HepG2 (cell line): ENCODE data around the gene ACACB. TPM values are rescaled to one million over a fixed set of nuclear protein-coding genes. Genes with fewer than 3 reads are reported as not detected.

ENCODE experiments used
- ATAC-seq: fragments of 200-7000 bp; cut with Tn5 transposase; 3 replicates; pipeline ENCODE4 v1.9.1; 2020; ENCODE audit warnings: mild to moderate bottlenecking, moderate library complexity
- BruUV-seq: library from RNA; stranded (reverse); fragments of 400-500 nt; replicated peaks from 2 replicates; lab custom pipeline; 2021; lab: Mats Ljungman, UMichigan
- CTCF ChIA-PET: fragments of 300-600 bp; formaldehyde crosslinking; extraction: SDS; loops from one replicate; lab custom pipeline; 2021; ENCODE audit warnings: low total read pairs, inconsistent platforms, low intra/inter-chr PET ratio; lab: Yijun Ruan, JAX
- POLR2A ChIA-PET: fragments of 350-600 bp; sonication (Branson Sonifier 250); formaldehyde crosslinking; loops from one replicate; lab custom pipeline; 2020; ENCODE audit warnings: antibody characterized with exemption, inconsistent platforms; lab: Yijun Ruan, JAX
- DNase-seq: peaks from one replicate; pipeline ENCODE4 v3.0.0-alpha.2; 2015; ENCODE audit warnings: low spot score
- FAIRE-seq: peaks from 3 replicates; lab custom pipeline; 2011; peaks lifted over from hg19 to GRCh38; lab: Jason Lieb, UNC
- H2AFZ ChIP-seq: one replicate; pipeline ENCODE4 v1.6.1; 2011; ENCODE audit warnings: low read length, inconsistent platforms
- H3K27ac ChIP-seq: fragments of 300-600 bp; 3 replicates; pipeline ENCODE4 v1.8.0; 2011; ENCODE audit warnings: mixed run types, mild to moderate bottlenecking, mixed read lengths, low read length, inconsistent platforms; ENCODE audit not compliant: insufficient read depth; ENCODE audit errors: extremely low read length
- H3K27me3 ChIP-seq, 2 experiments: fragments of 200-600 bp in 1 of 2; 2 replicates in 1 of 2; 3 replicates in 1 of 2; pipeline versions ENCODE4 v1.6.0 to v1.8.0; 2011; ENCODE audit warnings: low read length in 2 of 2, mild to moderate bottlenecking in 2 of 2, moderate library complexity in 2 of 2, inconsistent platforms in 1 of 2; ENCODE audit not compliant: insufficient read depth in 2 of 2, control insufficient read depth in 1 of 2
- H3K36me3 ChIP-seq, 2 experiments: fragments of 200-600 bp in 1 of 2; replicated peaks in 1 of 2; 2 replicates in 1 of 2; 3 replicates in 1 of 2; pipeline versions ENCODE4 v1.5.1 to v1.8.0; 2011; ENCODE audit warnings: low read length in 2 of 2, inconsistent platforms in 1 of 2; ENCODE audit not compliant: insufficient read depth in 2 of 2, control insufficient read depth in 1 of 2
- H3K4me1 ChIP-seq: 2 replicates; pipeline ENCODE4 v1.5.1; 2012; ENCODE audit warnings: low read length, inconsistent platforms; ENCODE audit not compliant: insufficient read depth
- H3K4me2 ChIP-seq: 2 replicates; pipeline ENCODE4 v1.6.0; 2011; ENCODE audit warnings: low read depth, low read length, inconsistent platforms
- H3K4me3 ChIP-seq, 3 experiments: fragments of 200-600 bp in 1 of 3; sonication (generic), shearing (Covaris generic) in 1 of 3; replicated peaks in 1 of 3; 2 replicates each; pipeline ENCODE4 v1.5.1; 2011 to 2016; ENCODE audit warnings: low read length in 3 of 3, inconsistent platforms in 2 of 3, low read depth in 2 of 3, mild to moderate bottlenecking in 2 of 3, control low read depth in 1 of 3, mixed read lengths in 1 of 3; ENCODE audit not compliant: insufficient read depth in 1 of 3
- H3K79me2 ChIP-seq: one replicate; pipeline ENCODE4 v1.6.1; 2011; ENCODE audit warnings: low read length, inconsistent platforms; ENCODE audit not compliant: insufficient read depth
- H3K9ac ChIP-seq: 2 replicates; pipeline ENCODE4 v1.6.0; 2011; ENCODE audit warnings: mild to moderate bottlenecking, low read depth, low read length, inconsistent platforms; ENCODE audit not compliant: insufficient read depth
- H3K9me3 ChIP-seq: 2 replicates; pipeline ENCODE4 v1.5.1; 2012; ENCODE audit warnings: mild to moderate bottlenecking, low read length
- H4K20me1 ChIP-seq: 2 replicates; pipeline ENCODE4 v1.6.0; 2011; ENCODE audit warnings: inconsistent platforms, mild to moderate bottlenecking, low read length, moderate library complexity; ENCODE audit not compliant: insufficient read depth
- ATF7 ChIP-seq, 2 experiments: fragments of 450-650 bp in 1 of 2; sonication (generic) in 1 of 2; formaldehyde crosslinking in 1 of 2; IDR thresholded peaks; 2 replicates each; pipeline versions ENCODE4 v1.4.0 to v1.6.1; 2016 to 2020; ENCODE audit warnings: antibody characterized with exemption in 1 of 2, mild to moderate bottlenecking in 1 of 2, missing genetic modification reagents in 1 of 2
- HDAC1 ChIP-seq: sonication (generic); formaldehyde crosslinking; IDR thresholded peaks from 2 replicates; pipeline ENCODE4 v1.5.1; 2020; ENCODE audit warnings: mild to moderate bottlenecking, missing genetic modification reagents
- JUN ChIP-seq: sonication (generic); formaldehyde crosslinking; IDR thresholded peaks from 2 replicates; pipeline ENCODE4 v1.4.0; 2020; ENCODE audit warnings: mild to moderate bottlenecking, missing genetic modification reagents
- NPAS2 ChIP-seq: sonication (generic); formaldehyde crosslinking; IDR thresholded peaks from 2 replicates; pipeline ENCODE4 v1.8.0; 2022; ENCODE audit warnings: mild to moderate bottlenecking, missing genetic modification reagents, borderline replicate concordance
- POGZ ChIP-seq: sonication (generic); formaldehyde crosslinking; IDR thresholded peaks from 2 replicates; pipeline ENCODE4 v1.4.0; 2020; ENCODE audit warnings: mild to moderate bottlenecking, missing genetic modification reagents
- PPARG ChIP-seq: conservative IDR thresholded peaks from 2 replicates; pipeline ENCODE4 v1.6.1; 2016; ENCODE audit warnings: missing biosample characterization, missing genetic modification reagents
- ZNF484 ChIP-seq: sonication (generic); formaldehyde crosslinking; IDR thresholded peaks from 2 replicates; pipeline ENCODE4 v1.5.1; 2020; ENCODE audit warnings: mild to moderate bottlenecking, low read depth, missing genetic modification reagents, borderline replicate concordance
- ZNF589 ChIP-seq: sonication (generic); formaldehyde crosslinking; conservative IDR thresholded peaks from 2 replicates; pipeline ENCODE4 v1.8.0; 2022; ENCODE audit warnings: mild to moderate bottlenecking, moderate library complexity, missing genetic modification reagents
- ZNF605 ChIP-seq: sonication (generic); formaldehyde crosslinking; IDR thresholded peaks from 2 replicates; pipeline ENCODE4 v1.8.0; 2022; ENCODE audit warnings: mild to moderate bottlenecking, missing genetic modification reagents
- WGBS: methylation state at CpG from one replicate; pipeline ENCODE4 v1.1.6; 2017; ENCODE audit warnings: low lambda C conversion rate; 5-methylcytosine and 5-hydroxymethylcytosine counted together
- in situ Hi-C: cut with HindIII; loops from 2 replicates; pipeline ENCODE4 v1.10.0; 2017; ENCODE audit warnings: low pct_unique_long_range_greater_than_20kb; ENCODE audit not compliant: extremely low pct_ligation_motif_present
- intact Hi-C: fragments of 100-400 bp; cut with micrococcal nuclease; formaldehyde crosslinking; loops from one replicate; pipeline ENCODE4 v1.10.0; 2022; ENCODE audit not compliant: unreplicated experiment
- polyA plus RNA-seq, 8 experiments: library from polyadenylated mRNA; depleted of rRNA in 3 of 8; stranded (reverse) in 7 of 8; unstranded in 1 of 8; fragments of >200 nt; fragmentation: Illumina TruSeq in 4 of 8; extraction: Trizol in 4 of 8; gene quantifications; 2 replicates each; pipeline versions ENCODE4 v1.2.1 to v1.2.3, GENCODE V29; 2011 to 2016; ENCODE audit warnings: low read depth in 4 of 8, missing spikeins in 1 of 8, mixed read lengths in 1 of 8; ENCODE audit not compliant: insufficient read depth in 1 of 8
- total RNA-seq, 5 experiments: library from RNA; depleted of rRNA; stranded (reverse); fragments of >200 nt; fragmentation: Illumina TruSeq; extraction: Trizol; gene quantifications; 2 replicates each; pipeline ENCODE4 v1.2.3, GENCODE V29; 2016; ENCODE audit warnings: low read depth in 1 of 5
- TF ChIP-seq, protein P1 (sequence below): sonication (generic); formaldehyde crosslinking; conservative IDR thresholded peaks from 2 replicates; pipeline ENCODE4 v1.8.0; 2022; ENCODE audit warnings: low read depth, missing genetic modification reagents
- TF ChIP-seq, protein P2 (sequence below): sonication (generic); formaldehyde crosslinking; conservative IDR thresholded peaks from 2 replicates; pipeline ENCODE4 v1.8.1; 2023; ENCODE audit warnings: missing genetic modification reagents
- TF ChIP-seq, protein P3 (sequence below): sonication (generic); formaldehyde crosslinking; IDR thresholded peaks from 2 replicates; pipeline ENCODE4 v1.4.0; 2020; ENCODE audit warnings: missing genetic modification reagents, mild to moderate bottlenecking, borderline replicate concordance
- TF ChIP-seq, protein P4 (sequence below): sonication (generic); formaldehyde crosslinking; IDR thresholded peaks from 2 replicates; pipeline ENCODE4 v1.4.0; 2020; ENCODE audit warnings: missing genetic modification reagents
- TF ChIP-seq, protein P5 (sequence below): IDR thresholded peaks from 2 replicates; pipeline ENCODE4 v1.6.1; 2016; ENCODE audit warnings: missing genetic modification reagents, missing compliant biosample characterization

ACACB gene
- total and polyA plus RNA-seq, 2 of the 13 experiments (the other 11 are each of a cell fraction or from before 2014, with no cell fraction given), result 6.2 to 8.6 TPM

DNA sequence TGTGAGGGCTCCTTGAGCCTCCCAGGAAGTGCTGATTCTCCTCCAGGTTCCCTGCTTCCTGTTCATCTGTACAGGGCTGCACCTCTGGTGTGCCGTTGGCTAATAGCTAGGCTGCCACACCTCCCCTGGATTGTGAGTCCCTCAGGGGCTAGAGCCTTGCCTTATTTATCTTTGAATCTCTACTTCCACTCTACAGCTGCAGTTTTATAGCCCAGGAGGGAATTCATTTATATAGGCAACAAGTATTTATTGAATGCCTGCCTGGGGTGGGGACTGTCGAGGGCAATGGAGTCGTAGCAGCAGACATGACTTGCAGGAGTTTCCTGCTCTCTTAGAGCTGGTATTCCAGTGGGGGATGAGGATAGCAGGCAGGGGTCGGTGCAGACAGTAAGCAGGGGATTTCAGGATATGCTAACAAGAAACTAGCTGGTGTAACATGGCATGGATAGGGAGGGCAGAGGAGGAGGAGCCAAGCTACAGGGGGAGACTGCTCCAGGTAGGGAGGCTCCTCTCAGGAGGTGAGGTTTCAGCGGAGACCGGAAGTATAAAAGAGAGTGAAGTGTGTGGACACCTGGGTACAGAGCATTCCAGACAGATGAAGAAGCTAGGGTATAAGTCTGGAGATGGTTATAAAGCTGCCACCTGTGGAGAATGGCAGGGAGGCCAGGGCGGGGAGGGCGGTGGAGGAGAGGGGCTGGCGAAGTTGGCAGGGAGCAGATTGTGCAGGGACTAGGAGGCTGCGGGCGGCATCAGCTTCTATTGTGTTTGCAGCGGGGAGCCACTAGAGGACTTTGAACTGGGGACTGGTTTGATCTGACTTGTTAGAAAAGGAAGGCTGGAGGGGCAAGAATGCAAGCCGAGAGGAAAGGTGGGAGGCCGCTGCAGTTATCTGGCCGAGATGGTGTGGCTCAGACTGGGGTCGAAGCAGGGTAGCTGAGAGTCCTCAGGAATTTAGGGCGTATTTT lies 46.8 kb upstream of the ACACB start:
- H3K36me3 ChIP-seq, result peaks cover 8 to 26% of the 10 kb centered on the region in 2 experiments; a peak in 4 of 5 replicates
- no peaks in the 10 kb centered on the region for H3K79me2 ChIP-seq
- ChIA-PET CTCF (interaction anchor here (0.9 kb wide), 1 partner anchor 23 kb away, joined by 3 read pairs; the partner anchor contains the start of gene ALKBH2), POLR2A (interaction anchor here (1.1 to 2.3 kb wide), 3 partner anchors 15 to 17 kb away, joined by 5 to 9 read pairs (median 5); no protein-coding TSS in a partner anchor)
- peak overlapping the region in 1 of 3 experiments; percentile 34; a peak in 2 of 6 replicates for H3K4me3 ChIP-seq
- peak overlapping the region; percentile 64 for H3K27ac ChIP-seq
- H3K9me3 ChIP-seq, result no peaks in the 10 kb centered on the region
- H2AFZ ChIP-seq, result no peak overlapping the region
- no TSS peak for BruUV-seq
- in situ Hi-C loops (no loop called here), intact Hi-C loops (no loop called here)
- peak overlapping the region; percentile 13; the same call in 1 of the 2 replicates for H3K9ac ChIP-seq
- WGBS, result 53% methylated on average over 17 of the region's 17 CpGs
- H3K4me1 ChIP-seq, result peaks cover 45% of the 10 kb centered on the region
- H3K27me3 ChIP-seq, result no peaks in the 10 kb centered on the region
- DNase-seq (peak; percentile 64), FAIRE-seq (no peak), ATAC-seq (peak; percentile 79)
- peak overlapping the region; percentile 59 for H3K4me2 ChIP-seq
- H4K20me1 ChIP-seq, result no peaks in the 10 kb centered on the region
- TF ChIP-seq PPARG (CRISPR knock-in tag) (no peak), ATF7 (IDR thresholded peaks at IDR 0.05) (no peak), ATF7 (CRISPR knock-in tag; IDR thresholded peaks at IDR 0.05) (no peak), POGZ (CRISPR knock-in tag) (no peak), ZNF605 (CRISPR knock-in tag) (no peak), HDAC1 (no peak), NPAS2 (CRISPR knock-in tag) (no peak), ZNF589 (CRISPR knock-in tag) (no peak), ZNF484 (no peak), JUN (CRISPR knock-in tag) (no peak)
- TF ChIP-seq, protein P1, sequence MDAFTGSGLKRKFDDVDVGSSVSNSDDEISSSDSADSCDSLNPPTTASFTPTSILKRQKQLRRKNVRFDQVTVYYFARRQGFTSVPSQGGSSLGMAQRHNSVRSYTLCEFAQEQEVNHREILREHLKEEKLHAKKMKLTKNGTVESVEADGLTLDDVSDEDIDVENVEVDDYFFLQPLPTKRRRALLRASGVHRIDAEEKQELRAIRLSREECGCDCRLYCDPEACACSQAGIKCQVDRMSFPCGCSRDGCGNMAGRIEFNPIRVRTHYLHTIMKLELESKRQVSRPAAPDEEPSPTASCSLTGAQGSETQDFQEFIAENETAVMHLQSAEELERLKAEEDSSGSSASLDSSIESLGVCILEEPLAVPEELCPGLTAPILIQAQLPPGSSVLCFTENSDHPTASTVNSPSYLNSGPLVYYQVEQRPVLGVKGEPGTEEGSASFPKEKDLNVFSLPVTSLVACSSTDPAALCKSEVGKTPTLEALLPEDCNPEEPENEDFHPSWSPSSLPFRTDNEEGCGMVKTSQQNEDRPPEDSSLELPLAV (CRISPR knock-in tag), result no peak
- TF ChIP-seq, protein P2, sequence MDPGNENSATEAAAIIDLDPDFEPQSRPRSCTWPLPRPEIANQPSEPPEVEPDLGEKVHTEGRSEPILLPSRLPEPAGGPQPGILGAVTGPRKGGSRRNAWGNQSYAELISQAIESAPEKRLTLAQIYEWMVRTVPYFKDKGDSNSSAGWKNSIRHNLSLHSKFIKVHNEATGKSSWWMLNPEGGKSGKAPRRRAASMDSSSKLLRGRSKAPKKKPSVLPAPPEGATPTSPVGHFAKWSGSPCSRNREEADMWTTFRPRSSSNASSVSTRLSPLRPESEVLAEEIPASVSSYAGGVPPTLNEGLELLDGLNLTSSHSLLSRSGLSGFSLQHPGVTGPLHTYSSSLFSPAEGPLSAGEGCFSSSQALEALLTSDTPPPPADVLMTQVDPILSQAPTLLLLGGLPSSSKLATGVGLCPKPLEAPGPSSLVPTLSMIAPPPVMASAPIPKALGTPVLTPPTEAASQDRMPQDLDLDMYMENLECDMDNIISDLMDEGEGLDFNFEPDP (CRISPR knock-in tag), result no peak
- TF ChIP-seq, protein P3, sequence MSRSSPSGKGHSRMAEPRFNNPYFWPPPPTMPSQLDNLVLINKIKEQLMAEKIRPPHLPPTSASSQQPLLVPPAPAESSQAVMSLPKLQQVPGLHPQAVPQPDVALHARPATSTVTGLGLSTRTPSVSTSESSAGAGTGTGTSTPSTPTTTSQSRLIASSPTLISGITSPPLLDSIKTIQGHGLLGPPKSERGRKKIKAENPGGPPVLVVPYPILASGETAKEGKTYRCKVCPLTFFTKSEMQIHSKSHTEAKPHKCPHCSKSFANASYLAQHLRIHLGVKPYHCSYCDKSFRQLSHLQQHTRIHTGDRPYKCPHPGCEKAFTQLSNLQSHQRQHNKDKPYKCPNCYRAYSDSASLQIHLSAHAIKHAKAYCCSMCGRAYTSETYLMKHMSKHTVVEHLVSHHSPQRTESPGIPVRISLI (CRISPR knock-in tag), result no peak
- TF ChIP-seq, protein P4, sequence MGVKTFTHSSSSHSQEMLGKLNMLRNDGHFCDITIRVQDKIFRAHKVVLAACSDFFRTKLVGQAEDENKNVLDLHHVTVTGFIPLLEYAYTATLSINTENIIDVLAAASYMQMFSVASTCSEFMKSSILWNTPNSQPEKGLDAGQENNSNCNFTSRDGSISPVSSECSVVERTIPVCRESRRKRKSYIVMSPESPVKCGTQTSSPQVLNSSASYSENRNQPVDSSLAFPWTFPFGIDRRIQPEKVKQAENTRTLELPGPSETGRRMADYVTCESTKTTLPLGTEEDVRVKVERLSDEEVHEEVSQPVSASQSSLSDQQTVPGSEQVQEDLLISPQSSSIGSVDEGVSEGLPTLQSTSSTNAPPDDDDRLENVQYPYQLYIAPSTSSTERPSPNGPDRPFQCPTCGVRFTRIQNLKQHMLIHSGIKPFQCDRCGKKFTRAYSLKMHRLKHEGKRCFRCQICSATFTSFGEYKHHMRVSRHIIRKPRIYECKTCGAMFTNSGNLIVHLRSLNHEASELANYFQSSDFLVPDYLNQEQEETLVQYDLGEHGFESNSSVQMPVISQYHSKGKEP (CRISPR knock-in tag), result no peak
- TF ChIP-seq, protein P5, sequence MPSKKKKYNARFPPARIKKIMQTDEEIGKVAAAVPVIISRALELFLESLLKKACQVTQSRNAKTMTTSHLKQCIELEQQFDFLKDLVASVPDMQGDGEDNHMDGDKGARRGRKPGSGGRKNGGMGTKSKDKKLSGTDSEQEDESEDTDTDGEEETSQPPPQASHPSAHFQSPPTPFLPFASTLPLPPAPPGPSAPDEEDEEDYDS (CRISPR knock-in tag), result no peak
